HL-60 (cell line): ENCODE results near the gene CCDC102A.

Experiments
- DNase-seq, 2 experiments: peaks; one replicate each; pipeline ENCODE4 v3.0.0-alpha.2; 2010 to 2020; ENCODE audit warnings: low read depth in 1 of 2, low spot score in 1 of 2
- H3K27ac ChIP-seq: fragments of 250-450 bp; sonication (Bioruptor Pico); replicated peaks from 2 replicates; pipeline ENCODE4 v1.5.1; 2020; ENCODE audit warnings: mild to moderate bottlenecking, moderate library complexity
- H3K27me3 ChIP-seq: fragments of 250-450 bp; sonication (Bioruptor Pico); 2 replicates; pipeline ENCODE4 v1.5.1; 2021; ENCODE audit warnings: mild to moderate bottlenecking, moderate library complexity; ENCODE audit not compliant: insufficient read depth, poor library complexity, severe bottlenecking
- H3K4me3 ChIP-seq: replicated peaks from 2 replicates; pipeline ENCODE4 v1.5.1; 2011; ENCODE audit warnings: mild to moderate bottlenecking, control low read depth, low read length; ENCODE audit not compliant: insufficient read depth
- CTCF ChIP-seq: IDR thresholded peaks from one replicate; pipeline ENCODE4 v1.5.1; 2011; ENCODE audit warnings: low read length, control low read depth, inconsistent platforms; ENCODE audit not compliant: insufficient read depth
- GABPA ChIP-seq: IDR thresholded peaks from 2 replicates; pipeline ENCODE4 v1.6.1; 2012; ENCODE audit warnings: low read depth
- POLR2AphosphoS5 ChIP-seq: IDR thresholded peaks from 2 replicates; pipeline ENCODE4 v1.6.1; 2012; ENCODE audit warnings: low read depth
- REST ChIP-seq: IDR thresholded peaks from 2 replicates; pipeline ENCODE4 v1.6.1; 2012; ENCODE audit warnings: low read depth; ENCODE audit not compliant: insufficient replicate concordance
- SPI1 ChIP-seq: IDR thresholded peaks from 2 replicates; pipeline ENCODE4 v1.6.1; 2012; ENCODE audit warnings: low read depth, mild to moderate bottlenecking, borderline replicate concordance

CCDC102A gene

GRCh38 chr16:57562669-57563486 lies 26.5 kb upstream of the CCDC102A start:
- no peak for TF ChIP-seq REST
- TF ChIP-seq SPI1, result no peak
- no peak for TF ChIP-seq CTCF
- TF ChIP-seq POLR2AphosphoS5, result no peak
- TF ChIP-seq GABPA, result no peak
- H3K27me3 ChIP-seq, result no peaks in the 10 kb centered on the region
- no peak overlapping the region for H3K27ac ChIP-seq
- H3K4me3 ChIP-seq, result no peak overlapping the region
- DNase-seq, result no peak

DNA sequence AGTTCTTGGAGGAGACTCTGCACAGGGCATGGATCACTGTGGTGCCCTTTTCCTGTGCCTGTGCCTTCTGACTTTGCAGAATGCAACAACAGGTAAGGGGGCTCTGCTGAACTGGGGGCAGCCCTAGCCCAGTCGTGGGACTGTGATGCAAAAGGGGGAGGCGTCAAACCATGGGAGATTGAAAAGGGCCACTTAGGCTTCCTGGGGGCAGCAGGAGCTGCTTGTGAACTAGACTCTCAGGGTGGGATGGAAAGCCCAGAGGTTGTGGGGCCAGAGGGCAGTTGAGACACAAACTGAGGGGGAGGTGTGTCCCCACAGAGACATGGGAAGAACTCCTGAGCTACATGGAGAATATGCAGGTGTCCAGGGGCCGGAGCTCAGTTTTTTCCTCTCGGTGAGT lies 25.7 kb upstream of the CCDC102A start:
- no peak for DNase-seq
- H3K4me3 ChIP-seq, result no peak overlapping the region
- no peaks in the 10 kb centered on the region for H3K27me3 ChIP-seq
- TF ChIP-seq SPI1 (no peak), REST (no peak), GABPA (no peak), CTCF (no peak)
- H3K27ac ChIP-seq, result no peak overlapping the region

- Histone ChIP-seq H3K27me3 (no peaks in the 10 kb centered on the region), H3K4me3 (no peak overlapping the region), H3K27ac (no peak overlapping the region)
- no peak for TF ChIP-seq REST
- no peak for TF ChIP-seq POLR2AphosphoS5
- TF ChIP-seq SPI1, result no peak
- no peak for TF ChIP-seq CTCF
- TF ChIP-seq GABPA, result no peak
- DNase-seq, result no peak
Observed at GRCh38 chr16:57559072-57559790, 22.9 kb upstream of the CCDC102A start.
